Muscle layer of duodenum (tissue), 2 donors: ENCODE data around the gene KLHL1.

Experiments used
- H3K27ac ChIP-seq: one replicate; pipeline ENCODE4 v1.7.0; 2013; ENCODE audit warnings: mild to moderate bottlenecking, low read length
- H3K27me3 ChIP-seq: one replicate; pipeline ENCODE4 v1.7.0; 2013; ENCODE audit warnings: low read depth, mild to moderate bottlenecking, control low read depth, low read length
- H3K36me3 ChIP-seq, 2 donors: one replicate each; pipeline ENCODE4 v1.7.0; 2013; ENCODE audit warnings: low read length in 2 of 2, control low read depth in 1 of 2, mild to moderate bottlenecking in 1 of 2; ENCODE audit not compliant: insufficient read depth in 2 of 2, control insufficient read depth in 1 of 2
- H3K4me1 ChIP-seq, 2 donors: one replicate each; pipeline ENCODE4 v1.7.0; 2013; ENCODE audit warnings: low read length in 2 of 2, mild to moderate bottlenecking in 2 of 2, control low read depth in 1 of 2, moderate library complexity in 1 of 2; ENCODE audit not compliant: insufficient read depth in 2 of 2, control insufficient read depth in 1 of 2
- H3K4me3 ChIP-seq, 2 donors: one replicate each; pipeline ENCODE4 v1.7.0; 2013; ENCODE audit warnings: low read length in 2 of 2, low read depth in 1 of 2, mild to moderate bottlenecking in 1 of 2
- H3K9me3 ChIP-seq, 2 donors: one replicate each; pipeline ENCODE4 v1.7.0; 2013; ENCODE audit warnings: low read length in 2 of 2, control low read depth in 1 of 2, mild to moderate bottlenecking in 1 of 2; ENCODE audit not compliant: control insufficient read depth in 1 of 2
- donor health status: healthy.

KLHL1 gene

DNA sequence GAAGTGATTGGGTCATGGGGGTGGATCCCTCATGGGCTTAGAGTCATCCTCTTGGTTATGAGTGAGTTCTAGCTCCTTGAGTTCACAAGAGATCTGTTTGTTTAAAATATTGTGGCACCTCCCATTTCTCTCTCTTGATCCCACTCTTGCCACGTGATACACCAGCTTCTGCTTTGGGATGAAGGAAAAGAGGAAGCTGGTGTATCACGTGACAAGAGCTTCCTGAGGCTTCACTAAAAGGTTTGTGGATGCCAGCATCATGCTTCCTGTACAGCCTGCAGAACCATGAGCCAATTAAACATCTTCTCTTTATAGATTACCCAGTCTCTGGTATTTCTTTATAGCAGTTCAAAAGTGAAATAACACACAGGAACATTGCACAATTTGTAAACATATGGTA lies 353.2 kb downstream of the KLHL1 start:
- Histone ChIP-seq H3K4me1 (no peaks in the 10 kb centered on the region), H3K9me3 (no peaks in the 10 kb centered on the region), H3K4me3 (no peak overlapping the region), H3K27ac (no peak overlapping the region), H3K36me3 (no peaks in the 10 kb centered on the region), H3K27me3 (no peaks in the 10 kb centered on the region)

DNA sequence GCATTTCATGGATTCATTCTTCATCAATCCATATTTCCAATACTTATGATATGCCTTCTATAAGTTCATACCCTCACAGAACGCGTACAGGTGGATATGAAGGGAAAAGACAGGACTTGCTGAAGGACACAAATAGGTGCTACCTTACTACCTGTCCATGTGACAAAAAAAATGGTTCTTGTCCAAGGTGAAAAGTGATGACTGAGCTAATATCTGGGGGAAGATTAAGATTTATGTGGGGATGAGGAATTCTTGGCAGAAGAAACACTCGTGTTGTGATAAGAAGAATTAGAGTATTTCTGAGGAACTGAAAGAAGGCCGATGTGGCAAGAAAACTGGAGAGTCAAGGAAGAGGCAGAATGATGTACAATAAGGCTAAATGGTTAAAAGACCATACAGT lies 357.0 kb downstream of the KLHL1 start:
- Histone ChIP-seq H3K27me3 (no peaks in the 10 kb centered on the region), H3K36me3 (no peaks in the 10 kb centered on the region), H3K9me3 (no peaks in the 10 kb centered on the region), H3K4me3 (no peak overlapping the region), H3K27ac (no peak overlapping the region), H3K4me1 (no peaks in the 10 kb centered on the region)

DNA sequence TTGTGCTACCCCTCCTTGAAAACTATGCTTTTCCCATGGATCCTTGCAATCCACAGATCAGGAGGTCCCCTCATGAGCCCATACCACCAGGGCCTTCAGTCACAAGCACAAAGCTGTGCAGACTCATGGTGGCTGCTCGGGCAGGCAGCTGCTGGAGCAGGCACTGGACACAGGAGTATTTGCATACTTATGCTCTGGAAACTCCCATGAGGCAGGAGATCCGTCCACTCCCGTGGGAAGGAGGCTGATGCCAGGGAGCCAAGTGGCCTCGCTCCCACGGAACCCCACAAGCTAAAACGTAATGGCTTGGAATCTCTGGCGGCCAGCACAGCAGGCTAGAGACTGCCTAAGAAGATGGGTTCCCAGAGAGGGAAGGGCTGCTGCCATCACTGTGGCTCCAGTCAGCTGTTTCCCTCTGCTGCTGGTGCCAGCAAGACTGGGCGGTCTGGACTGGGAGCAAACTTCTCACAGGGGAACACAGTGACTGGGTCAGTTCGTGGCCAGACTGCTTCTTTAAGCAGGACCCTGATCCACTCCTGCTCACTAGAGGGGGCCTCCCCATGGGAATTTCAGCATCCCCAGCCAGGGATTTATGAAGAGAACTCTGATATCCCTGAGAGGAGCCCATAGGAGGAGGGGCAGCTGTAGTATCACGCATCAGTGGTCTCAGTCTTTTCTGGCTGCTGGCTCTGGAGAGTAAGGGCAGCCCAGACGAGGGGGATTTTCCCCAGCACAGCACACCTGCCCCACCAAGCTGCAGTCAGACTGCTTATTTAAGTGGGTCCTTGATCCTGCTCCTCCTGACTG lies 370.9 kb downstream of the KLHL1 start:
- H3K9me3 ChIP-seq: no peaks in the 10 kb centered on the region
- no peaks in the 10 kb centered on the region for H3K27me3 ChIP-seq
- H3K36me3 ChIP-seq: no peaks in the 10 kb centered on the region
- no peaks in the 10 kb centered on the region for H3K4me1 ChIP-seq
- no peak overlapping the region for H3K27ac ChIP-seq
- no peak overlapping the region for H3K4me3 ChIP-seq

DNA sequence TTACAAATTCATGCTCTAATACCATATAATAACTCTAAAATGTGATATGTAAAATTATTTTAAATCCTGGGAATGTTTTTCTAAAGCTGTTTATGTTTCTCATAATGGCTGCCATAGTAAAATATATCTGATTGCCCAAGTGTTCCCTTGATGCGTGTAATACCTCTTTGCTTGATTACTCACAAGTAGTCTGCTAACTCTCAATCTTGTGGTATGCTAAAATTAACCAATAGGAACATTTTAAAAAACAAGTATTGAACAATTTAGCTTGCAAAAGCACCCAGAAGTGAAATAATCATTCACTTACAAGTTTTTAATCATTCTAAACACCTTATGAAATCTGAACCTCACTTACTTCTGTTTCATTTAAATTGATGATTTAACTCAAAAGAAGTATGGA lies 386.6 kb downstream of the KLHL1 start:
- Histone ChIP-seq H3K27me3 (no peaks in the 10 kb centered on the region), H3K9me3 (no peaks in the 10 kb centered on the region), H3K4me3 (no peak overlapping the region), H3K36me3 (no peaks in the 10 kb centered on the region), H3K4me1 (no peaks in the 10 kb centered on the region), H3K27ac (no peak overlapping the region)

GRCh38 chr13:69720278-69720983 lies 387.8 kb downstream of the KLHL1 start:
- Histone ChIP-seq H3K27me3 (no peaks in the 10 kb centered on the region), H3K36me3 (no peaks in the 10 kb centered on the region), H3K9me3 (no peaks in the 10 kb centered on the region), H3K27ac (no peak overlapping the region), H3K4me1 (no peaks in the 10 kb centered on the region), H3K4me3 (no peak overlapping the region)

GRCh38 chr13:69706807-69707206 lies 401.4 kb downstream of the KLHL1 start:
- H3K4me3 ChIP-seq: no peak overlapping the region
- H3K9me3 ChIP-seq: no peaks in the 10 kb centered on the region
- H3K27me3 ChIP-seq: no peaks in the 10 kb centered on the region
- H3K4me1 ChIP-seq: peaks cover 0 to 4% of the 10 kb centered on the region in 2 donors
- no peak overlapping the region for H3K27ac ChIP-seq
- no peaks in the 10 kb centered on the region for H3K36me3 ChIP-seq

- no peaks in the 10 kb centered on the region for H3K9me3 ChIP-seq
These were observed 403.9 kb downstream of the KLHL1 start for GRCh38 chr13:69704311-69704710.

DNA sequence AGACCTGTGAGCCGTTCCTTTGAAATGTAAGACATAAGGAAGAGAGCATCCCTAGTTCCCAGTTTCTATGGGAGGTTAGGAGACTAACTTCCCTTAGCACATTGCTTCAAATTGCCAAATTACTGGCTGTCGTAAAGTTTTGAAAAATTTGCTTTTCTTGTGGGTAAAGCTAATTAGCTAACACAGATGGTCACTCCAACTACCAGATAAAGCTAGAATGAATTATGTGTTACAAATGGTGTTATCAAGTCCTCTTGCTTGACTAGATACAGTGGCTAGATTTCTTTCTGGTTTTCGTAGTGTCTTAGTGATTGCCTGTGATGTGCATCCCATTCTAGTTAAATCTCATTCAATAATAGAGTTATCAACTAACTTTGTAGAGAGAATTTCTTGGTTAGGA lies 417.3 kb downstream of the KLHL1 start:
- Histone ChIP-seq H3K27ac (no peak overlapping the region), H3K4me3 (no peak overlapping the region), H3K36me3 (no peaks in the 10 kb centered on the region), H3K9me3 (no peaks in the 10 kb centered on the region), H3K27me3 (no peaks in the 10 kb centered on the region), H3K4me1 (no peaks in the 10 kb centered on the region)

More at GRCh38 chr13:69704311-69704710, 403.9 kb downstream of the KLHL1 start:
- no peaks in the 10 kb centered on the region for H3K27me3 ChIP-seq
- peaks cover 0 to 4% of the 10 kb centered on the region in 2 donors for H3K4me1 ChIP-seq
- H3K4me3 ChIP-seq: no peak overlapping the region
- no peaks in the 10 kb centered on the region for H3K36me3 ChIP-seq
- no peak overlapping the region for H3K27ac ChIP-seq

- Histone ChIP-seq H3K4me1 (no peaks in the 10 kb centered on the region), H3K27me3 (no peaks in the 10 kb centered on the region), H3K4me3 (no peak overlapping the region), H3K9me3 (no peaks in the 10 kb centered on the region), H3K27ac (no peak overlapping the region), H3K36me3 (no peaks in the 10 kb centered on the region)
These were observed 424.1 kb downstream of the KLHL1 start for GRCh38 chr13:69683921-69684686.

GRCh38 chr13:69681722-69682121 lies 426.5 kb downstream of the KLHL1 start:
- H3K27ac ChIP-seq: no peak overlapping the region
- no peaks in the 10 kb centered on the region for H3K27me3 ChIP-seq
- H3K4me3 ChIP-seq: no peak overlapping the region
- no peaks in the 10 kb centered on the region for H3K9me3 ChIP-seq
- H3K36me3 ChIP-seq: no peaks in the 10 kb centered on the region
- no peaks in the 10 kb centered on the region for H3K4me1 ChIP-seq

- Histone ChIP-seq H3K9me3 (no peaks in the 10 kb centered on the region), H3K27ac (no peak overlapping the region), H3K4me1 (no peaks in the 10 kb centered on the region), H3K4me3 (no peak overlapping the region), H3K36me3 (no peaks in the 10 kb centered on the region), H3K27me3 (no peaks in the 10 kb centered on the region)
These were observed 430.9 kb downstream of the KLHL1 start for GRCh38 chr13:69677343-69677742.
